ENCODE data around the gene PLXNA3. TPM values are rescaled to one million over a fixed set of nuclear protein-coding genes. Genes with fewer than 3 reads are reported as not detected.

Gene PLXNA3
- total and polyA plus RNA-seq, 10 of the 15 experiments (the other 5 are each of a cell fraction or from before 2014, with no cell fraction given) = 0.26 to 26.8 (median 3.4) TPM

DNA sequence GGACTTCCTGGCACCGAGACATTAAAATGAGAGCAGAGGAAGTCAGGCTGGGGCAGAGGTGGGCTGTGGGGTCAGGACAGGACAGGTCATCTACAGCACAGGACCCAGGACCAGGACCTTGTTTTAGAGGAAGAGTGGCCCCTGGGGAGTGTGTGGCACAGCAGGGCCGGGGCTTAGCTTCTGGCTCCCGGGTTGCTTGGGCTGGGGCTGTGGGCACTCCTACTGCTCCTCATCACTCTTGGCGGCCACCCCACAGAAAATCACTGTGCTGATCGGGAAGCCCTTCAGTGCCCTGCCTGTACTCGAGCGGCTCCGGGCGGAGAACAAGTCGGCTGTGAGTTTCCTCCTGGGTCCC, 37.7 kb upstream of the PLXNA3 start:
- DNase-seq (ENCODE audit: low read depth, low spot score) (no peak), FAIRE-seq (no peak), ATAC-seq (no peak)
- in situ Hi-C loops (cut with MboI) = no loop called here
- Histone ChIP-seq H3K9me3 (replicated peaks; ENCODE audit: control insufficient read depth, insufficient read depth, low read length) (no peaks in the 10 kb centered on the region; the same call in 2 of the 3 replicates), H3K9ac (ENCODE audit: control insufficient read depth, insufficient read depth, low read length) (no peak overlapping the region), H3K27ac (ENCODE audit: control insufficient read depth, insufficient read depth) (no peak overlapping the region), H3K79me2 (ENCODE audit: control insufficient read depth, insufficient read depth, low read length) (no peaks in the 10 kb centered on the region), H3K4me1 (ENCODE audit: control insufficient read depth, insufficient read depth, low read length) (no peaks in the 10 kb centered on the region), H3K36me3 (ENCODE audit: control insufficient read depth in 2 of 2, insufficient read depth in 2 of 2, low read length in 1 of 2) (no peaks in the 10 kb centered on the region), H3K4me2 (ENCODE audit: control insufficient read depth, insufficient read depth) (no peak overlapping the region), H4K20me1 (ENCODE audit: control insufficient read depth, insufficient read depth) (no peaks in the 10 kb centered on the region), H2AFZ (ENCODE audit: control insufficient read depth, low read depth, low read length) (no peak overlapping the region), H3K27me3 (replicated peaks in 1 of 2; ENCODE audit: control insufficient read depth in 2 of 2, insufficient read depth in 2 of 2, low read length in 1 of 2) (no peaks in the 10 kb centered on the region), H3K4me3 (no peak overlapping the region)
- TF ChIP-seq POLR2A (IDR thresholded peaks at IDR 0.05; ENCODE audit: low read depth, low read length) = no peak
- no peak for TF ChIP-seq TCF12 (IDR thresholded peaks at IDR 0.05; ENCODE audit: low read depth, low read length)
- no peak for TF ChIP-seq CREM (IDR thresholded peaks at IDR 0.05; ENCODE audit: low read depth)
- TF ChIP-seq, protein P1, sequence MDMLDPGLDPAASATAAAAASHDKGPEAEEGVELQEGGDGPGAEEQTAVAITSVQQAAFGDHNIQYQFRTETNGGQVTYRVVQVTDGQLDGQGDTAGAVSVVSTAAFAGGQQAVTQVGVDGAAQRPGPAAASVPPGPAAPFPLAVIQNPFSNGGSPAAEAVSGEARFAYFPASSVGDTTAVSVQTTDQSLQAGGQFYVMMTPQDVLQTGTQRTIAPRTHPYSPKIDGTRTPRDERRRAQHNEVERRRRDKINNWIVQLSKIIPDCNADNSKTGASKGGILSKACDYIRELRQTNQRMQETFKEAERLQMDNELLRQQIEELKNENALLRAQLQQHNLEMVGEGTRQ (IDR thresholded peaks at IDR 0.05; ENCODE audit: borderline replicate concordance, low read depth, low read length) = no peak
- no peak for TF ChIP-seq MEF2B (IDR thresholded peaks at IDR 0.05; ENCODE audit: partially characterized antibody, poor library complexity, severe bottlenecking)
- TF ChIP-seq, protein P2, sequence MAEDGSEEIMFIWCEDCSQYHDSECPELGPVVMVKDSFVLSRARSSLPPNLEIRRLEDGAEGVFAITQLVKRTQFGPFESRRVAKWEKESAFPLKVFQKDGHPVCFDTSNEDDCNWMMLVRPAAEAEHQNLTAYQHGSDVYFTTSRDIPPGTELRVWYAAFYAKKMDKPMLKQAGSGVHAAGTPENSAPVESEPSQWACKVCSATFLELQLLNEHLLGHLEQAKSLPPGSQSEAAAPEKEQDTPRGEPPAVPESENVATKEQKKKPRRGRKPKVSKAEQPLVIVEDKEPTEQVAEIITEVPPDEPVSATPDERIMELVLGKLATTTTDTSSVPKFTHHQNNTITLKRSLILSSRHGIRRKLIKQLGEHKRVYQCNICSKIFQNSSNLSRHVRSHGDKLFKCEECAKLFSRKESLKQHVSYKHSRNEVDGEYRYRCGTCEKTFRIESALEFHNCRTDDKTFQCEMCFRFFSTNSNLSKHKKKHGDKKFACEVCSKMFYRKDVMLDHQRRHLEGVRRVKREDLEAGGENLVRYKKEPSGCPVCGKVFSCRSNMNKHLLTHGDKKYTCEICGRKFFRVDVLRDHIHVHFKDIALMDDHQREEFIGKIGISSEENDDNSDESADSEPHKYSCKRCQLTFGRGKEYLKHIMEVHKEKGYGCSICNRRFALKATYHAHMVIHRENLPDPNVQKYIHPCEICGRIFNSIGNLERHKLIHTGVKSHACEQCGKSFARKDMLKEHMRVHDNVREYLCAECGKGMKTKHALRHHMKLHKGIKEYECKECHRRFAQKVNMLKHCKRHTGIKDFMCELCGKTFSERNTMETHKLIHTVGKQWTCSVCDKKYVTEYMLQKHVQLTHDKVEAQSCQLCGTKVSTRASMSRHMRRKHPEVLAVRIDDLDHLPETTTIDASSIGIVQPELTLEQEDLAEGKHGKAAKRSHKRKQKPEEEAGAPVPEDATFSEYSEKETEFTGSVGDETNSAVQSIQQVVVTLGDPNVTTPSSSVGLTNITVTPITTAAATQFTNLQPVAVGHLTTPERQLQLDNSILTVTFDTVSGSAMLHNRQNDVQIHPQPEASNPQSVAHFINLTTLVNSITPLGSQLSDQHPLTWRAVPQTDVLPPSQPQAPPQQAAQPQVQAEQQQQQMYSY (CRISPR knock-in tag; IDR thresholded peaks at IDR 0.05) = no peak
- TF ChIP-seq, protein P3, sequence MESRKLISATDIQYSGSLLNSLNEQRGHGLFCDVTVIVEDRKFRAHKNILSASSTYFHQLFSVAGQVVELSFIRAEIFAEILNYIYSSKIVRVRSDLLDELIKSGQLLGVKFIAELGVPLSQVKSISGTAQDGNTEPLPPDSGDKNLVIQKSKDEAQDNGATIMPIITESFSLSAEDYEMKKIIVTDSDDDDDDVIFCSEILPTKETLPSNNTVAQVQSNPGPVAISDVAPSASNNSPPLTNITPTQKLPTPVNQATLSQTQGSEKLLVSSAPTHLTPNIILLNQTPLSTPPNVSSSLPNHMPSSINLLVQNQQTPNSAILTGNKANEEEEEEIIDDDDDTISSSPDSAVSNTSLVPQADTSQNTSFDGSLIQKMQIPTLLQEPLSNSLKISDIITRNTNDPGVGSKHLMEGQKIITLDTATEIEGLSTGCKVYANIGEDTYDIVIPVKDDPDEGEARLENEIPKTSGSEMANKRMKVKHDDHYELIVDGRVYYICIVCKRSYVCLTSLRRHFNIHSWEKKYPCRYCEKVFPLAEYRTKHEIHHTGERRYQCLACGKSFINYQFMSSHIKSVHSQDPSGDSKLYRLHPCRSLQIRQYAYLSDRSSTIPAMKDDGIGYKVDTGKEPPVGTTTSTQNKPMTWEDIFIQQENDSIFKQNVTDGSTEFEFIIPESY (IDR thresholded peaks at IDR 0.05) = no peak
- TF ChIP-seq, protein P4, sequence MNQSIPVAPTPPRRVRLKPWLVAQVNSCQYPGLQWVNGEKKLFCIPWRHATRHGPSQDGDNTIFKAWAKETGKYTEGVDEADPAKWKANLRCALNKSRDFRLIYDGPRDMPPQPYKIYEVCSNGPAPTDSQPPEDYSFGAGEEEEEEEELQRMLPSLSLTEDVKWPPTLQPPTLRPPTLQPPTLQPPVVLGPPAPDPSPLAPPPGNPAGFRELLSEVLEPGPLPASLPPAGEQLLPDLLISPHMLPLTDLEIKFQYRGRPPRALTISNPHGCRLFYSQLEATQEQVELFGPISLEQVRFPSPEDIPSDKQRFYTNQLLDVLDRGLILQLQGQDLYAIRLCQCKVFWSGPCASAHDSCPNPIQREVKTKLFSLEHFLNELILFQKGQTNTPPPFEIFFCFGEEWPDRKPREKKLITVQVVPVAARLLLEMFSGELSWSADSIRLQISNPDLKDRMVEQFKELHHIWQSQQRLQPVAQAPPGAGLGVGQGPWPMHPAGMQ (IDR thresholded peaks at IDR 0.05; ENCODE audit: borderline replicate concordance) = no peak
- CTCF ChIA-PET = interaction anchor here (1.2 to 1.3 kb wide), 2 partner anchors 8 to 47 kb away, joined by 3 to 4 read pairs; no protein-coding TSS in a partner anchor
- no TSS peak for BruUV-seq (replicated peaks)
- RAD21 ChIA-PET (ENCODE audit: unreplicated experiment) = no interaction called here
- POLR2A ChIA-PET = no interaction called here
- SMC1A ChIA-PET (ENCODE audit: uncharacterized antibody, unreplicated experiment) = no interaction called here
- 58% methylated on average over 10 of the region's 10 CpGs for WGBS (ENCODE audit: insufficient coverage, insufficient replicate concordance, low lambda C conversion rate, missing lambda C conversion rate)
- intact Hi-C loops (cut with micrococcal nuclease; ENCODE audit: unreplicated experiment) = loop anchor here (10.0 kb wide), 1 partner anchor 46 kb away; the partner anchor contains the start of genes EMD and FLNA
